PC-9 (cell line): ENCODE results near the gene TOPAZ1.

Source experiments
- EZH2 ChIP-seq: fragments of 200-600 bp; sonication (generic); IDR thresholded peaks from 2 replicates; pipeline ENCODE4 v1.8.0; 2017; ENCODE audit warnings: antibody characterized with exemption, low read depth
- TF ChIP-seq, protein P1 (sequence below): fragments of 200-600 bp; sonication (generic); conservative IDR thresholded peaks from 2 replicates; pipeline ENCODE4 v1.6.1; 2017; ENCODE audit warnings: mixed run types, antibody characterized with exemption, mild to moderate bottlenecking, moderate library complexity

DNA sequence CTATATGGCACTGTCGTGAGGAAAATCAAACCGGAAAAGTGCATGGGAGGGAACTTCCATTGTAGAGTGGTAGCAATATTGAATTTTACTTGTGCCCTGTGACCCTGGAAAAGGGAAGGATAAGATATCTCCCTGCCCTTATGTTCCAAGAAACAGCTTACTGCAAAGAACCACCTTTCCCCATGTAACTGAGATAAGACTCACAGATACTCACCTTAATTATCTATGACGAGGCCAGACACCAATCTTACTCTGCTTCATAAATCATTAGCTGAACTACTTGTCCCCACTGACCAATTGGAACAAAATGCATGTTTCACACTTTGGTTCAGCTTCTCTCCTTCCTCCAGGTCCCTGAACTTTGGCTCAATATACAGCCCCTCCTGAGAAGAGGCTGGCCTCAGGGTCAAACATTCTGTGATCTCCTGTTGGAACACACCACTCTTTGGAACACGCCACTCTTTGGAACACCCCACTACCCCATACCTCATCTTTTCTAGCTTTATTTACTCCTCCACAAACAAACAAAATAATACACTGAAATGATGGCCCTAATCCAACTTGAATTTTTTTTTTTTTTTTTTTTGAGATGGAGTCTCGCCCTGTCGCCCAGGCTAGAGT lies 6.9 kb upstream of the TOPAZ1 start:
- TF ChIP-seq, protein P1, sequence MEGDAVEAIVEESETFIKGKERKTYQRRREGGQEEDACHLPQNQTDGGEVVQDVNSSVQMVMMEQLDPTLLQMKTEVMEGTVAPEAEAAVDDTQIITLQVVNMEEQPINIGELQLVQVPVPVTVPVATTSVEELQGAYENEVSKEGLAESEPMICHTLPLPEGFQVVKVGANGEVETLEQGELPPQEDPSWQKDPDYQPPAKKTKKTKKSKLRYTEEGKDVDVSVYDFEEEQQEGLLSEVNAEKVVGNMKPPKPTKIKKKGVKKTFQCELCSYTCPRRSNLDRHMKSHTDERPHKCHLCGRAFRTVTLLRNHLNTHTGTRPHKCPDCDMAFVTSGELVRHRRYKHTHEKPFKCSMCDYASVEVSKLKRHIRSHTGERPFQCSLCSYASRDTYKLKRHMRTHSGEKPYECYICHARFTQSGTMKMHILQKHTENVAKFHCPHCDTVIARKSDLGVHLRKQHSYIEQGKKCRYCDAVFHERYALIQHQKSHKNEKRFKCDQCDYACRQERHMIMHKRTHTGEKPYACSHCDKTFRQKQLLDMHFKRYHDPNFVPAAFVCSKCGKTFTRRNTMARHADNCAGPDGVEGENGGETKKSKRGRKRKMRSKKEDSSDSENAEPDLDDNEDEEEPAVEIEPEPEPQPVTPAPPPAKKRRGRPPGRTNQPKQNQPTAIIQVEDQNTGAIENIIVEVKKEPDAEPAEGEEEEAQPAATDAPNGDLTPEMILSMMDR = no peak
- TF ChIP-seq EZH2 = no peak
